ENCODE results near the gene CD8A.

DNA sequence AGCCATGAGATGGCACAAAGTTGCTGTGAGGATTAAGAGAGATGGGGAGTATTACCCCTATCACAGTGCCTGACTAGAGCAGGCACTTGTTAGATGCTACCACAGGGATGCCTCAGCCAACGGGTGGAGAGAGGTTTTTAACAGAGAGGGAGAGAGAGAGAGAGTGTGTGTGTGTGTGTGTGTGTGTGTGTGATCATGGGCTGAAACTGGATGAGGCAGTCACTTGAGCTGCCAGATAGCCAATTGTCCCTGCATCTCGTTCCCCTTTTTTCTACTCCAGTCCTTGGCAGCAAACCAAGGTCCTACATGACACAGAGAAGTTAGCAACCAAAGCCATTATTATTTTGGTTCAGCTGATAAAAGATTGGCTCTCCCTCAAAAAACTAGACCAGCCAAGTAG is 3.0 kb downstream of the CD8A start:
- TF ChIP-seq POLR2A (IDR thresholded peaks at IDR 0.05; ENCODE audit: low read depth, low read length) (no peak), TAF1 (IDR thresholded peaks at IDR 0.05; ENCODE audit: low read depth, low read length) (no peak), POLR2AphosphoS5 (IDR thresholded peaks at IDR 0.05; ENCODE audit: low read depth, low read length) (no peak), SPI1 (IDR thresholded peaks at IDR 0.05; ENCODE audit: low read depth, low read length) (no peak), POU2F2 (IDR thresholded peaks at IDR 0.05; ENCODE audit: low read depth, low read length) (no peak)

Measured in GM12891 (cell line).